ENCODE measurements around the gene ZNF135.

Gene ZNF135

DNA sequence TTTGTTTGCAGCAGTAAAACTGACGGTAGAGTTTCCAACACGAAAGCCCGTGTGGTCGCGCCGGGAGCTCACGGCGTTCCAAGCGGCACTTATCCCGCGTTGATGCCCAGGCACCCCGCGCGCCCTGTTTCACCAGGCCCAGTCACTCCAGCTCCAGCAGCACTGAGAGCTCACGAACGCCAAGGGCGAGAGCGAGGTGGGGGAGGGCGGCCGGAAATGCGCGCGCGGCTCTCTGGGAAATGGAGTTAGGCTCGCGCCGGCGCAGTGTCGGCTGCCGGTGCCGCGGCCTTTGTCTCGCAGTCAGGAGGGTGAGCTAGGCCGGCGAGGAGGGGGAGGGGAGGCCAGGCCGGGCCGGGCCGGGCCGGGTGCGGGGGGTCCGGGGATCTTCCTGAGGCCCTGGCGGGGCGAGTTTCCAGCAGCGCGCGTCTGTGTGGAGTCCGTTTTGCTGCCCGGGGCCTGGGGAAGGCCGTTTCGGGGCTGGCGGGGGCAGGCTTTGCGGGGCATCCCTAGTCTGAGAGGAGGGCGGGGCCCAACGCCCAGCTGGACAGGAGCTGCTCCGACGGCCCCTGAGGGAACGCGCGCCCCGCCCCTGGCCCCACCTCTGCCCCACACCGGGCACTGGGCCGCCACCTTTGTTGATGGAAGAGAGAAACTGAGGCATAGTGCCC is at the start of gene ZNF135:
Gene ZNF135, plus strand, starts transcription at position 280 of the 668 bp plus-strand sequence. CDS start 721 bp downstream, outside the sequence.
- DNase-seq, result no peak

DNA sequence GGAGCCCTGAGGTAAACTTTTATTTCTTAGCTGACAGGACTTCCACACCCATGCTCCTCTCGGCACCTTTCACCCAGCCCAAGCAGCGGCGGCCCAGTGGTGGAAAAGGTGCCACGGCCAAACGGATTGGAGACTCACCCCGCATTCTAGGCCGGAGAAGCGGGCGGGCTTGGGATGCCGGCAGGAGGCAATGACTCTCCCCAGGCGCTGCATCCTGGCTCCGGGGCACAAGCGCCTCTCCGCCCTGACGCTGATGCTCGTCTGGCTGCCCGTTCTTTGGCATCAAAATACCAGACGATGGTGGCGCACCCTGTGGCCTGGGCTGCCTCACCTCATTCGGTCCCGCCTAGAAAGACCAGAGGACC is 49.8 kb upstream of the ZNF135 start:
- no peak for DNase-seq

DNA sequence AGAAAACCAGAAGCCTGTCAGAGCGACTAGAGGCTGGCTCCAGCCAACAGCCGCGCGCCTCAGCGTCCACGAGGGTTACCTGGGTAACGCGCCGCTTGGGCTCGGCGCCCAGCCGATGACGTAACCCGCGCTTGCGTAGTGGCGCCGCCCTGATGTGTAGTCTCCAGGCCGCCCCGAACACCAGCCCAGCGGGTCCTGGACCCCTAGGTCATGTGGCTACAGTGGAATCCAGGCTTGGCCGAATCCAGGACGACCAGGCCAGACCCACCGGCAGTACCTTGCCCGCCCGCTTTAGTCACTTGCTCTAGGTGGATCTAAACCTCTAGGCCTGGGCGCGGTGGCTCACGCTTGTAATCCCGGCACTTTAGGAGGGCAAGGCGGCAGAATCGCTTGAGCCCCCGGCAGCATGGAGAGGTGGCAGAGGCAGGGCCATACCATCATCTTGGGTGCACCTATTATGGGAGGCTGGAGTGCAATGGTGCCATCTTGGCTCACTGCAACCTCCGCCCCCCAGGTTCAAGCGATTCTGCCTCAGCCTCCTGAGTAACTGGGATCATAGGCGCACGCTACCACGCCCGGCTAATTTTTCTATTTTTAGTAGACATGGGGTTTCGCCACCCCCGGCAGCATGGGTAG is 49.3 kb upstream of the ZNF135 start:
- DNase-seq, result no peak

DNA sequence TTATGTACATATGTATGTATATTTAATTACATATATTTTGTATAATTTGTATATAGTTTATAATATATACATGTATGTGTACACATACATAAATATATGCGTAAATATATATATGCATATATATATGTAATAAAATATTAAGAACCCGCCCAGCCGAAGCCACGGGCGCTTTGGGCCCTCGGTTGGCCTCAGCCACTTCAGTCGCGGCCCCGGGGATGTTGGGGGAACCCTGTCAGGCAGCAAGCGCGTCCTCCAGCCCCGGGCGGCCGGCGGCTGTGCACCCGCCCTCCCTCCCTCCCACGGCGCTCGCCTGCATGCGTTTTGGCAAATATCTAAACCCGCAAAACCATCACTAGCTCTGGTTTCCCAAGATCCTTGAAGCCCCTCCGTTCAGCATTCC is 48.6 kb upstream of the ZNF135 start:
- DNase-seq, result no peak

DNA sequence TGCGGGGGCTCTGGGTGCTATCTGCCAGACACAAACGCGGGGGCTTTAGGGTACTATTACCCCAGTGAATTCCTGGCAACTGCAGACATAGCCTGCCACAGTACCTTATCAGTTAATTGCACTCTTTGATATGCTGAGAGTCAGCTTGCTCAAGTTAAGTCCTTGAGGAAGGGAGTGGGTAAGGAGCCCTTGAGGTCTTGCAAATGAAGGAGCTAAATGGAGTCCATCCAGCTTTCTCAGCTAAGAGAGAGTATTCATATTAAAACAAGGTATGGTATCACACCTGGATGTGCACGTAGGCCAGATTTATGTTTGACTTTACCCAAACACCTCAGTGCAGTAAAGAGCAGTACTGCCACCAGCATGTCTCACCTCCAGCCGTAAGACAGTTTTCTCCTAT is 44.9 kb upstream of the ZNF135 start:
- no peak for DNase-seq

DNA sequence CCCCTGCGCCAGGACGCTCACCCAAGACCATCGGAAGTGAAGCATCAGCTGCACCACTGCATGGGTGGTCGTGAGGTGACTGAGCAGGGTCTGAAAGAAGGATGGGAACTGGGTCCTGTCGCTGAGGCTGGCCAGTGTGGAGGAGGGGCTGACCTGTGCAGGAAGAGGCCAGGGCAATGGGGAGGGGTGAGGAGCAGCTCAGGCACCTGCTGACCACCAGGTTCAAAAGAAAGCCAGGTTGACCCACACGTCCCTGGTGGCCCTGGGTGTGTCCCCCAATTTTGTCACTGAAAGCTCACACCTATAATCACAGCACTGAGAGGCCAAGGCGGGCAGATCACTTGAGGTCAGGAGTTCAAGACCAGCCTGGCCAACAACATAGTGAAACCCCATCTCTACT is 39.0 kb upstream of the ZNF135 start:
- DNase-seq, result no peak

DNA sequence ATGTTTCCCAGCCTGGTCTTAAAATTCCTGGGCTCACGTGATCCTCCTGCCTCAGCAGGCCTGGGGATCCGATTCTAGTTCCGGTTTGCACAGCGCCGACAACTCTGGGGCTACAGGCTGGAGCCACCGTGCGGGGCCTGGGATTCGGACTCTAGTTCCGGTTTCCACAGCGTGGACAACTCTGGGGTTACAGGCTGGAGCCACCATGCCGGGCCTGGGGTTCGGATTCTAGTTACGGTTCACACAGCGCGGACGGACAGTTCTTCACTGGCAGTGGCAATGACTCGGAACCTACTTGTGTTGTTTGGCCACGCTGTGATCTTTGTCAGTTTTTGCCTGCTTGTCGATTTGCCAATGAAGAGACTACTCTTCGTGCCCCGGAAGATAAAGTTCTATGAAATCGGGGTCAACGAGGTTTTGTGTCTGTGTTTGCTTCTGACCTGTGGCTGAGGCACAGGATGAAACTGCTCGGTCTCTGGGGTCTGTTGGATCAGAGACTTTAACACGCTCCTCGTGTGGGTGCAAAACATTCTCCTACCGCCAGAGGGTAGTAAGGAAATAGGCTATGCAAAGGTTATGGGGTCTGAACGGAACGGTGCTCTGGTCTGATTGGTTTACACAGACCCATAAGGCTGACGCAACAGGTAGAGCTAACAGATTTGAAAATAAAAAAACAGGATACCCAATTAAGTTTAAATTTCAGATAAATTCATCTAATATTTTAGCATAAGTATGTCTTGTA is 37.4 kb upstream of the ZNF135 start:
- DNase-seq, result no peak

DNA sequence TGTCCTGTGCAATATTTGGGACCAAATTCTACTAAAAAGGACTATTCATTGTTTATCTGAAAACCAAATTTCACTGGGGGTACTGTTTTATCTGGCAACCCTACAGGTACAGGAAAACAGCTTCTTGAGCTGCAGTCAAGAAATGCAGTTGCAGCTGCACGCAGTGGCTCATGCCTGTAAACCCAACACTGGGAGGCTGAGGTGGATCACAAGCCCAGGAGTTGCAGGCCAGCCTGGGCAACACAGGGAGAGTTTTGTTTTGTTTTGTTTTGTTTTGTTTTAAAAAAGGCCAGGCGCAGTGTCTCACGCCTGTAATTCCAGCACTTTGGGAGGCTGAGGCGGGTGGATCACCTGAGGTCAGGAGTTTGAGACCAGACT is 36.8 kb upstream of the ZNF135 start:
- no peak for DNase-seq

DNA sequence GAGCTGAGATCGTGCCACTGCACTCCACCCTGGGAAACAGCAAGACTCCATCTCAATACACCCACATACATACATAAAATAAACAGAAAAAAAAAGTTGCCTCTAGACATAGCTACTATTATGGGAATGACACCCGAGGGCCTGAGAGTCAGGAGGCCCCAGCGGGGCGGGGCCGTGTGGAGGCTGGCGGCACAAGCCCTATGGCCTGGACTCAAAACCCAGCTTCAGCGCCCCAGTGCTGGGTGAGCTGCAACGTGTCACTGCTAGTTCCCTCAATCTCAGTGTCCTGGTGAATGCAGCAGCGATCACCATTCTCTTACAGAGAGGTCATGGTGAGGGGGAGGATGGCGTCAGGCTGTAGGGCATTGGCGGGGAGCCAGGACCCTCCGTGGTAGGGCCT is 34.4 kb upstream of the ZNF135 start:
- DNase-seq, result no peak

DNA sequence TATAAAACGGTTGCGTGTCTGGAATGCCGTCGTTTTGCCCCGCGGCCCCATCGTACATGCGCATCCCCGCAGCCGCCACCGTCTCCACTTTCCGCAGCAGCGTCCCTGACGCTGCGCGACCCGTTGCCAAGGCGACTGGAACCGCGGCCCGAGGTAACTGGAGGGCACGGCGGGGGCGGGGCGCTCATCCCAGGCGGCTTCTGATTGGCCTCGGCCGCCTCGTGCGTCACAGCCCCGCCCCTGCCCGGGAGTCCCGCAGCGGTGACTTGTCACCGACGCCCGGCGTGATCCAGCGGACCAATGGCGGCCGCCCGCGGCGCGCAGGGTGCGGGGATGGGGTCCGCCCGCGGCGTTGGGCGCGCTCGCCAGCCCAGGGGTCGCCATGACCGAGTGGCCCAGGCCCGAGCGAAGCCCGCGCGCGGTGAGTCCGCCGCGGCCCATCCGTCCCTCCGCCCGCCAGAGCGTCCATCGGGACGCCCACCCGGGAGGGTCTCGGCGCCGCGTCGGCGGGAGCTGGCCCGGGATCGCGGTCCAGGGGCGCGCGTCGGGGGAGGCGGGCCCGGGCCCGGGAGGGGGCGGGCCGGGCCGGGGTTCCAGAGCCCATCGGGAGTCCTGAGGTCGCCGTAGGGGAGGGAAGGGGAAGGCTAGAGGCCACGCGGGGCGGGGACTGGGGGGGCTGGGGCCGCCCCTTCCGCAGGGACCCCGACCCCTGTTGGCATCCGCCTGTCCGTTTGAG is 25.2 kb upstream of the ZNF135 start, which contains the start of gene ZSCAN1:
Gene ZSCAN1, plus strand, starts transcription at position 285 of the 736 bp plus-strand sequence. CDS start 3,812 bp downstream, outside the sequence.
- DNase-seq, result no peak

DNA sequence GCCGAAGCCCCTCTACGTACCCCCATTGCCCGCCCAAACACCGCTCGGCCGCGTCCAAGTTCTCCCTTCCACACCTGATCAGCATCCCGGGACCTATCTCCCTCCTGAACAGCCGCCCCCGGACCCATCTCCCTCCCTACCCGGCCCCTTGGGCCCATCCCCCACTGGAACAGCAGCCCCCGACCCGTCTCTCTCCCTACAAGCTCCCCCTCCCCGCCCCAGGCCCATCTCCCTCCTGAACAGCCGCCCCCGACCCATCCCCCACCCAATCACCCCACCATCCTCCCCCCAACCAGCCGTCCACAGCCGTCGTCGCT is 24.6 kb upstream of the ZNF135 start:
- DNase-seq, result no peak

DNA sequence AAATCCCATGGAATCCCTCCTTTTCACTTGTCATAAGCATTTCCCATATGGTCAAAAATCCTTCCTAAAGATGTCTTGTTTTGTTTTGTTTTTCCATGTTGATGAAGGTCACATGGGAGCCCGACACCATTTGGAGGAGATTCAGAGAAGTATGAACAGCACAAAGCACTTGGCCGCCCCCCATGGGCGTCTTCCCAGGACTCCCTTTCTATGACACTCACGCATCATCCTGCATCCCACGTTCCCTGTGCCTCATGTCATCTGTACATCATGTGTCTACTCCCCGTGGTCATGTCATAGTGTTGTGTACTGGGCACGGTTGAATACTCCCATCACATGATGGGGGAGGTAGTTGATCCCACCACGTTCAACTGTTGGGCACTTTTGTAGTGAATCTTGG is 23.2 kb upstream of the ZNF135 start:
- no peak for DNase-seq

DNA sequence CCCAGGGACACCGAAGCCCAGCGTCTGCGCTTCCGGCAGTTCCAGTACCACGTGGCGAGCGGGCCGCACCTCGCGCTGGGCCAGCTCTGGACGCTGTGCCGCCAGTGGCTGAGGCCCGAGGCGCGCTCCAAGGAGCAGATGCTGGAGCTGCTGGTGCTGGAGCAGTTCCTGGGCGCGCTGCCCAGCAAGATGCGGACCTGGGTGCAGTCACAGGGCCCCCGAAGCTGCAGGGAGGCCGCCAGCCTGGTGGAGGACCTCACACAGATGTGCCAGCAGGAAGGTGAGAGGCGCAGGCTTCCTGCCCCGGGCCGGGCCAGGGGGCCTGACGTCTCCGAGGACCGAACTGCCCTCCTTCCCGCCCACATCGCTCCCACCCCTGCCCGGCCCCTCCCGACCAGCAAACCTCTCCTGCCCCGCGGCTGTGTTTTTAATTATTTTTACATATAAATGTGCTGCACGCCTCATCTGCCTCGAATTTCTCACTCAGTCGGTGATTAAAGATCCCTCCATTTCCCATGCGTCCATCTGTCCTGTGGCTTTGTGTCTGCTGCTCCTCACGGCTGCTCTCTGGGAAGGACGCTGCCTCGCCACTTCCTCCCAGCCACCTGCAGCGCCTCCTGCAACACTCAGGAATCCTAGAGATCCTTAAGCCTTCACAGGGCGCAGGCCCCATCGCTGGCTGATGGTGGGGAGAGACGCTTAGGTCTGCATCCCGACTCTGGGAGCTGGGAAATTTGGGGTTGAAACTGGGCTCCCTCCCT is 21.0 kb upstream of the ZNF135 start:
- no peak for DNase-seq

DNA sequence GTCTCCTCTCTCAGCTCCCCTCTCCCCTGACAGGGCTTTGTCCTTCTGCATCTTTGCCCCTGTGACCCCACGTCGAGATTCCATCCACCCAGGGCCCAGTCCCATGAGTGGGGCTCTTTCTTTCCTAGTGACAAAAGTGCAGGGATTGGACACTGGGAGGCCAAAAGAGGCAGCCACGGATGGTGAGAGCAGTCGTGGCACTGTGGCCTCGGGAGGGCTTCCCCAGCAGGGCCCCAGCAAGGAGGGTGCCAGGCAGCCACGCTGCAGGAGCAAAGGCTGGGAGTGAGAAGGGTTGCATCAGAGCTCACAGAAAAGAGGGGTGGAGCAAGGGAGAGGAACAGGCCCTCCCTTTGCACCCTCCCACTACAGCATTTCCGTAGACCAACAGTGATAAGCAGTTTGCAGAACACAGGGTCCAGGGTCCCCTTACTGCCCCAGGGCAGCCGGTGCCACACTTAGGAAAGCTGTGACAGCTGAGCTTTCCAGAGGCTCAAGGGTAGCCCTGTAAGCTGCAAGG is 20.3 kb upstream of the ZNF135 start:
- no peak for DNase-seq

DNA sequence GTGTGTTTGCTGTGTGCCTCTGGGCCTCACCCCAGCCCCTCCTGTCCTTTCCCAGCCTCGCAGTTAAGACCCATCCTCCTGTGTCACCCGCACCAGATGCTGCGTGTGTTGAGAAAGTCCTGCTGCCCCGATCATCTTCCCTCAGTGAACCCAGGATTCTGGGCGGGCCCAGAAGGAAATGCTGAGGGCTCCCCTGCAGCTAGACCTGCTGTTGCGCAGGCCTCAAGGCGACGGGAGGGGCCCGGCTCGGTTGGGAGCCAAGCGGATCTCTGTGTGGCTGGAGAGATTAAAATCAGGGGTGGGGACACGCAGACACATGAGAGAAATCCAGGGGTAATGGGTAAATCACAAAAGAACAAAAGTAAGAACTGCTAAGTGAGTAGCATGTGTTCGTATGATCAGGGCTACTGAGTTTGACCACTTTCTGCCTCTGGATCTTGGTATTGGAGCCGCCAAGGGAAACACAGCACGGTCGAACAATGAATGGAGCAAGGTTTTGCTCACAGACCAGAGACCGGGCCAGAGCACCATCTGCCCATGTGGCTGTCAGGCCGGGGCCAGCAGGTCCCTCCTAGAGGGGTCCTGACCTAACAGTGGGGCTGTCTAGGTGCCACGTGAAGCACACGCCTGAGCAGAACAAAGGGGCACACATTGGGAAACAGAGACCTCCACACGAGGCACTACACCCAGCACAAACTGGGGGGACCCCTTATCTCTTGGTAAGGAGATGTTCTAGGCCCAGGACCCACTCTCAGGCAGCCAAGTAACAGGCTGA is 18.1 kb upstream of the ZNF135 start:
- no peak for DNase-seq

DNA sequence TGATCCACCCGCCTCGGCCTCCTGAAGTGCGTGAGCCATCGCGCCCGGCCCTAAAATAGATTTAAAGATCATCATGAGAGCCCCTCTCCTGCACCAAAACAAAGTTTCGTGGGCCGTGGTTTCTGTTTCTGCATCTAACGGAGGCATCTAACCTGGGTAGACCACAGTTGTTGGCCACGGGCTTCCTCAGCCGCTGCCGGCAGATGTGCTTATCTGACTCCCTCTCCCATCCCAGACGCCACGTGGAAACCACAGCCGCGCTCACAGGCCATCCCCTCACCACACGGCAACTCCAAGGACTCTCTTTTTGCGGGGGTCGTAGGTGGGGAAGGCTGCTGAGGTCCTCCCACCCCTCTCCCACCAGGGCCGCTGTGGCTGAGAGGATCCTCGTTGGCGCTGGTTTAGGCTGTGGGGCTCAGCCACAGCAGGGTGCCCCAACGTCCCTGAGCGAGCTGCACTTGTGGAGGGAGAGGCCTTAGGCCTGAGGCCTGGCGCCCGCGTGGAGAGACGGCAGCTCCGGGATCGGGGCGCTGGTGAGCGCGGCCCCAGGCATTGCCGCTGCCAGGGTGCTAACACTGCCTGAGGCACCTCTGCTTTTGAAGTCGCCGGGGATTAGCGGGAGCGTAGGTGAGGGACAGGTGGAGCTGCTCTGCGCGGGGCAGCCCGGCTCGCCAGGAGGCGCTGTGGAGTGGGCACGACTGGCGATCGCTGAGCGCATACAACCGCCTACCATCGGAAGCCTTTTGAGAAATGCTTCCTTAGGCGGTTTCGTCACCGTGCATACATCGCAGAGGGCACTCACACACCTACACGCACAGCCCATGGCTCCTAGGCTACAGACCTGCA is 16.4 kb upstream of the ZNF135 start:
- no peak for DNase-seq

DNA sequence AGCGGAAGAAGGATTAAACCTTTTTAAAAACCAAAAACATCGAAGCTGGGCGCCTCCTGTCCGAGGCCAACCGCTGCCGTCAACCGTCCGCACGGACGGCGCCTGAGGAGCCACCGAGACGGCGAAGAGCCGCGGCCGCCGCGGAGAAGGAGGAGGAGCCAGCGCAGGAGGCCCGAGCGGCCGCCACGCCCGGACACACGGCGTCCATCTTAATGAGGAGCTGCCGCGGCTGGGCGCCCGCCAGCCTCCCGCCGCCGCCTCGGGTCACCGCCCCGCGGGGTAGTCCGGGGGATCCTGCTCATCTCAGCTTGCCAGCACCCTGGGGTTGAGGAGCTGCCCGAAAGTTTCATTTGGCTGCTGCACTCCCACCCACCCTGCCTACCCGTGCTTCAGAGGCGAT is 14.7 kb upstream of the ZNF135 start:
- DNase-seq, result no peak

DNA sequence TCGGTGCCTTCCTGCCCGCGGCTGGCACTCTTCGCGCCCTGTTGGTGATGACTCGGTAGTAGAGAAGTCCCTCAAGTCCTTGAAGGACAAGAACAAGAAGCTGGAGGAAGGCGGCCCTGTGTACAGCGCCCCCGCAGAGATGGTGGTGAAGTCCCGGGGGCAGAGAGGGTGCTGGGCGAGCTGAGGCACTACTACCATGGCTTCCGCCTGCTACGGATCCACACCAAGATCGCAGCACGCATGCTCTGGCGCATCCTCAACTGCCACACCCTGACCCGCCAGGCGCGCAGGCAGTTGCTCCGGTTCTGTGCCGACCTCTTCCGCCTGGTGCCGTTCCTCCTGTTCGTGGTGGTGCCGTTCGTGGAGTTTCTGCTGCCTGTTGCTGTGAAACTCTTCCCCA is 14.2 kb upstream of the ZNF135 start:
- DNase-seq, result no peak

DNA sequence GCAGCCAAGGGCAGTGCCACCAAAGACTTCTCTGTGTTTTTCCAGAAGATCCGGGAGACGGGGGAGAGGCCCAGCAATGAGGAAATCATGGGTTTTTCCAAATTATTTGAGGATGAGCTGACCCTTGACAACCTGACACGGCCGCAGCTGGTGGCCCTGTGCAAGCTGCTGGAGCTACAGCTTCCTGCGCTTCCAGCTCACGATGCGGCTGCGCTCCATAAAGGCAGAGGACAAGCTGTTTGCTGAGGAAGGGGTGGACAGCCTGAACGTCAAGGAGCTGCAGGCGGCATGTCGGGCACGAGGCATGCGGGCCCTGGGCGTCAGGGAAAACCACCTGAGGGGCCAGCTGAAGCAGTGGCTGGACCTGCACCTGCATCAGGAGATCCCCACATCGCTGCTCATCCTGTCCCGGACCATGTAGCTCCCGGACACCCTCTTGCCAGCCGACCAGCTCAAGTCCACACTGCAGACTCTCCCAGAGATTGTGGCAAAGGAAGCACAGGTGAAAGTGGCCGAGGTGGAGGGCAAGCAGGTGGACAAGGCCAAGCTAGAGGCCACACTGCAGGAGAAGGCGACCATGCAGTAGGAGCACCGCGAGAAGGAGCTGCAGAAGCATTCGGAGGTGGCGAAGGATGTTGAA is 13.6 kb upstream of the ZNF135 start:
- no peak for DNase-seq

DNA sequence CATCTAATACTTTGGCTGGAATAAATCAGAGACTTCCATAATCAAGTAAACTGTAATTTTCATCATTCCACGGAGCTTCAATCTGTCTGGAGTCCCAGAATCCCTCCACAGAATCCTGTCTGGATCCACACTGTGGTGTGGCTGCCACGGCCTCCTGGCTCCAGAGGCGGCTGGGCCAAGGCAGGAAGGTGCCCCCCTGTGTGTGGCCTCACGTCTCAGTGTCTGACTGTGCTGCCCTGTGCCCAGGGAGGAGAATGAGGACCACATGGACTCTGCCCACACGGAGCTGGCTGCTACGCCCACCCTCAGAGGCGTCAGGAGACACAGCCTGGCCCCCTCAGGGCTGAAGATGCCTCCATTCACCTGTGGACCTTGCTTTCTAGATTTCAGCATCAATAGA is 12.2 kb upstream of the ZNF135 start:
- DNase-seq, result no peak

Measured in HCEC 1CT (cell line).